Sigmoid colon (tissue), 4 donors: ENCODE data around the gene BET1.

ENCODE experiments used
- EP300 ChIP-seq, 4 donors: sonication (generic); formaldehyde crosslinking; IDR thresholded peaks; one replicate each; pipeline ENCODE4 v1.6.1; 2017; ENCODE audit warnings: antibody characterized with exemption in 4 of 4
- POLR2A ChIP-seq, 2 donors: fragments of 450-650 bp; IDR thresholded peaks; one replicate each; pipeline ENCODE4 v1.6.1; 2016; ENCODE audit warnings: antibody characterized with exemption in 2 of 2, mild to moderate bottlenecking in 2 of 2, moderate library complexity in 2 of 2
- POLR2AphosphoS5 ChIP-seq, 4 donors: sonication (generic); formaldehyde crosslinking; IDR thresholded peaks; one replicate each; pipeline ENCODE4 v1.6.1; 2017; ENCODE audit warnings: antibody characterized with exemption in 4 of 4
- TF ChIP-seq, protein P1 (sequence below), 4 experiments: fragments of 450-650 bp in 3 of 4; fragments of 200-600 bp in 1 of 4; IDR thresholded peaks; one replicate each; pipeline ENCODE4 v1.5.1; 2016 to 2019; ENCODE audit warnings: antibody characterized with exemption in 4 of 4, mild to moderate bottlenecking in 3 of 4, moderate library complexity in 2 of 4

DNA sequence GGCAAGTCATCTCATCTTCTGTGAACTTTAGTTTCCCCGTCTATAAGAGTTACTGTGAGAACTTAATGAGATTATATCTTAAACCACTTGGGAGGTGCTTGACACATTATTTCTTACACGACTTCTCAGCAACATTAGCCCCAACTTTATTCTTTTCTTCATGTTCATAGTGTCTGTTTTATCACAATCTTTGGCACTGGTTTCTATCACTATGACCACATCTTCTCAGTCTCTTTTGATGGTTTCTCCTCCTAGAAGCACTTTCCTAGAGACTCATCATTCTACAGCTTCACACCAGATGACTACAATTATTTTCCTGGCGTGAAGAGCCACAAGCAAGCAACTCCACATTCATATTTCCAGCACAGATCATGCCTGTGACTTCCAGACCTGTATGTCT is 26.5 kb upstream of the BET1 start:
- TF ChIP-seq, protein P1, sequence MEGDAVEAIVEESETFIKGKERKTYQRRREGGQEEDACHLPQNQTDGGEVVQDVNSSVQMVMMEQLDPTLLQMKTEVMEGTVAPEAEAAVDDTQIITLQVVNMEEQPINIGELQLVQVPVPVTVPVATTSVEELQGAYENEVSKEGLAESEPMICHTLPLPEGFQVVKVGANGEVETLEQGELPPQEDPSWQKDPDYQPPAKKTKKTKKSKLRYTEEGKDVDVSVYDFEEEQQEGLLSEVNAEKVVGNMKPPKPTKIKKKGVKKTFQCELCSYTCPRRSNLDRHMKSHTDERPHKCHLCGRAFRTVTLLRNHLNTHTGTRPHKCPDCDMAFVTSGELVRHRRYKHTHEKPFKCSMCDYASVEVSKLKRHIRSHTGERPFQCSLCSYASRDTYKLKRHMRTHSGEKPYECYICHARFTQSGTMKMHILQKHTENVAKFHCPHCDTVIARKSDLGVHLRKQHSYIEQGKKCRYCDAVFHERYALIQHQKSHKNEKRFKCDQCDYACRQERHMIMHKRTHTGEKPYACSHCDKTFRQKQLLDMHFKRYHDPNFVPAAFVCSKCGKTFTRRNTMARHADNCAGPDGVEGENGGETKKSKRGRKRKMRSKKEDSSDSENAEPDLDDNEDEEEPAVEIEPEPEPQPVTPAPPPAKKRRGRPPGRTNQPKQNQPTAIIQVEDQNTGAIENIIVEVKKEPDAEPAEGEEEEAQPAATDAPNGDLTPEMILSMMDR (IDR thresholded peaks at IDR 0.05), result no peak
- TF ChIP-seq EP300 (IDR thresholded peaks at IDR 0.05) (no peak), POLR2AphosphoS5 (IDR thresholded peaks at IDR 0.05) (no peak), POLR2A (IDR thresholded peaks at IDR 0.05) (no peak)
